Caco-2 (cell line): ENCODE results near the gene KLHL17. TPM values are rescaled to one million over a fixed set of nuclear protein-coding genes. Genes with fewer than 3 reads are reported as not detected.

Source experiments
- BruUV-seq: library from RNA; stranded (reverse); fragments of 400-500 nt; replicated peaks from 2 replicates; lab custom pipeline; 2021; lab: Mats Ljungman, UMichigan
- CTCF ChIA-PET: fragments of 300-600 bp; sonication (Branson Sonifier 250); formaldehyde crosslinking; loops from one replicate; lab custom pipeline; 2022; ENCODE audit warnings: antibody characterized with exemption; lab: Charles Lee
- POLR2A ChIA-PET: fragments of 300-600 bp; sonication (Branson Sonifier 250); formaldehyde crosslinking; loops from one replicate; lab custom pipeline; 2022; ENCODE audit warnings: antibody characterized with exemption; lab: Charles Lee
- DNase-seq, 2 experiments: peaks; one replicate each; pipeline versions ENCODE4 v3.0.0 to v3.0.0-alpha.2; 2020 to 2022
- H3K27me3 ChIP-seq: replicated peaks from 2 replicates; pipeline ENCODE4 v1.6.0; 2011; ENCODE audit warnings: low read length; ENCODE audit not compliant: control insufficient read depth, insufficient read depth
- H3K36me3 ChIP-seq: 2 replicates; pipeline ENCODE4 v1.5.1; 2011; ENCODE audit warnings: low read length; ENCODE audit not compliant: control insufficient read depth, insufficient read depth
- H3K4me1 ChIP-seq: fragments of 250-450 bp; sonication (Bioruptor Pico); 2 replicates; pipeline ENCODE4 v1.5.1; 2020; ENCODE audit warnings: mild to moderate bottlenecking
- H3K4me3 ChIP-seq: 2 replicates; pipeline ENCODE4 v1.5.1; 2011; ENCODE audit warnings: low read depth, mild to moderate bottlenecking, control low read depth, low read length
- H3K9me3 ChIP-seq: fragments of 250-450 bp; sonication (Bioruptor Pico); 2 replicates; pipeline ENCODE4 v1.5.1; 2020; ENCODE audit warnings: mild to moderate bottlenecking, moderate library complexity
- H3K27ac Mint-ChIP-seq: one replicate; pipeline ENCODE4 v1.8.0; 2022; ENCODE audit warnings: mixed read lengths; ENCODE audit not compliant: unreplicated experiment
- H3K27me3 Mint-ChIP-seq: one replicate; pipeline ENCODE4 v1.8.0; 2022; ENCODE audit warnings: mixed read lengths; ENCODE audit not compliant: insufficient read depth, unreplicated experiment
- H3K36me3 Mint-ChIP-seq: one replicate; pipeline ENCODE4 v1.8.0; 2022; ENCODE audit warnings: mild to moderate bottlenecking, mixed read lengths; ENCODE audit not compliant: insufficient read depth, unreplicated experiment
- H3K4me1 Mint-ChIP-seq: one replicate; pipeline ENCODE4 v1.8.0; 2022; ENCODE audit warnings: low read depth, mixed read lengths; ENCODE audit not compliant: unreplicated experiment
- H3K4me3 Mint-ChIP-seq: one replicate; pipeline ENCODE4 v1.8.0; 2022; ENCODE audit warnings: mild to moderate bottlenecking, moderate library complexity, mixed read lengths; ENCODE audit not compliant: unreplicated experiment
- H3K9me3 Mint-ChIP-seq: one replicate; pipeline ENCODE4 v1.8.0; 2022; ENCODE audit warnings: mixed read lengths; ENCODE audit not compliant: unreplicated experiment
- CTCF ChIP-seq, 2 experiments: fragments of 200-600 bp in 1 of 2; IDR thresholded peaks; 1 replicate in 1 of 2; 2 replicates in 1 of 2; pipeline versions ENCODE4 v1.5.1 to v1.8.0; 2011 to 2022; ENCODE audit warnings: antibody characterized with exemption in 1 of 2, control low read depth in 1 of 2, inconsistent platforms in 1 of 2, low read depth in 1 of 2, low read length in 1 of 2, mild to moderate bottlenecking in 1 of 2, moderate library complexity in 1 of 2; ENCODE audit not compliant: insufficient read depth in 1 of 2, severe bottlenecking in 1 of 2, unreplicated experiment in 1 of 2
- intact Hi-C: fragments of 100-400 bp; cut with micrococcal nuclease; formaldehyde crosslinking; loops from one replicate; pipeline ENCODE4 v1.10.0; 2022; ENCODE audit not compliant: unreplicated experiment
- total RNA-seq: library from RNA; stranded (reverse); gene quantifications from 2 replicates; pipeline ENCODE4 v1.2.3, GENCODE V29; 2022

Gene KLHL17
- total RNA-seq, 1 experiment from 2014 or later, result 33.1 TPM

- no peaks in the 10 kb centered on the region for H3K9me3 ChIP-seq
- Mint-ChIP-seq H3K4me1 (no peaks in the 10 kb centered on the region), H3K27me3 (no peaks in the 10 kb centered on the region), H3K4me3 (no peak overlapping the region), H3K27ac (no peak overlapping the region), H3K9me3 (no peaks in the 10 kb centered on the region), H3K36me3 (peaks cover 40% of the 10 kb centered on the region)
- no peak overlapping the region for H3K4me3 ChIP-seq
- peak in 1 of 2 experiments; percentile 3 for TF ChIP-seq CTCF (IDR thresholded peaks at IDR 0.05; ENCODE audit: insufficient read depth in 1 of 2, low read depth in 1 of 2, low read length in 1 of 2, severe bottlenecking in 1 of 2, unreplicated experiment in 1 of 2)
- no TSS peak for BruUV-seq
- ChIA-PET POLR2A (no interaction called here), CTCF (interaction anchor here (0.7 kb wide), 1 partner anchor 9 kb away, joined by 3 read pairs; no protein-coding TSS in a partner anchor)
- no peak for DNase-seq
- intact Hi-C loops, result no loop called here
- no peaks in the 10 kb centered on the region for H3K27me3 ChIP-seq
- no peaks in the 10 kb centered on the region; the same call in none of the 2 replicates for H3K36me3 ChIP-seq
- no peaks in the 10 kb centered on the region for H3K4me1 ChIP-seq
Measured at GRCh38 chr1:951364-951763, 9.0 kb upstream of the KLHL17 start.

DNA sequence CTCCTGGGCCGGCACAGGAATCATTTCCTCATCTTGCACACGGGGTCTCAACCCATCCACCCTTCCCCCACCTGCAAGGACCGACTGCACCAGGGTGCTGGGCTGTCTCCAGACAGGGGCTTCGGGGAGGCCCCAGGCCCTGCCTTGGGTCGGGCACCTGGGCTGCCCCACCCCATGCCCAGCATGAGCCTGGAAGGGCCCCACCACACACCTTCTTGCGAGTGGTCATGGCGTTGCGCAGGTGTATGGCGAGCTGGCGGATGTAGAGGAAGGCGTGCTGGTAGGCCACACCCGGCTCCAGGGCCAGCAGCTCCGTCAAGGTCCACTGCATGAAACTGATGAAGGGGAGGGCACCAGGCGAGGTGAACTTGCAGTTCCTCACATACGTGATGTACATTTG is 8.2 kb upstream of the KLHL17 start:
- Mint-ChIP-seq H3K27me3 (no peaks in the 10 kb centered on the region), H3K9me3 (no peaks in the 10 kb centered on the region), H3K4me3 (no peak overlapping the region), H3K27ac (no peak overlapping the region), H3K36me3 (peaks cover 47% of the 10 kb centered on the region), H3K4me1 (no peaks in the 10 kb centered on the region)
- BruUV-seq, result no TSS peak
- no peak for DNase-seq
- Histone ChIP-seq H3K9me3 (no peaks in the 10 kb centered on the region), H3K27me3 (no peaks in the 10 kb centered on the region), H3K4me1 (no peaks in the 10 kb centered on the region), H3K36me3 (no peaks in the 10 kb centered on the region; the same call in none of the 2 replicates), H3K4me3 (no peak overlapping the region)
- intact Hi-C loops, result no loop called here
- POLR2A ChIA-PET, result no interaction called here
- CTCF ChIA-PET, result no interaction called here
- no peak for TF ChIP-seq CTCF (IDR thresholded peaks at IDR 0.05; ENCODE audit: insufficient read depth in 1 of 2, low read depth in 1 of 2, low read length in 1 of 2, severe bottlenecking in 1 of 2, unreplicated experiment in 1 of 2)

DNA sequence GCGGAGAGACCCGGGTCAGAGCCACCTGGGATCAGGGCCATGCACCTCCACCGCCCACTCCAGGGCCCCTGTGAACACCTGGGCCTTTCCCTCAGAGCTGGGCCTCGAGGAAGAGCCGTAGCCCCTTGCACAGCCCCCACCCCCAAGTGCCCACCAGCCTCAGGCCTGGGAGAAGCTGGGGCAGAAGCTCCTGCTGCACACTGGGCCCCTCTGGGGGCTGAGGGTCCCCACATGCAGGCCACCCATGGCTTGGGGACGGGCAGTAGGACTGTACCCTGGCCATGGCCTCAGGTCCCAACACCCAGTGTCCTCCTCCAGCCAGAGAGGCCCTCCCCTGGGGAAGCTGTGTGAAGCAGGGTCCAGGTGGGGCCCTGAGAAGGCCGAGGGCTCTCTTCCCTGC is 7.8 kb upstream of the KLHL17 start:
- Mint-ChIP-seq H3K4me1 (peaks cover 4% of the 10 kb centered on the region), H3K27ac (no peak overlapping the region), H3K36me3 (peaks cover 51% of the 10 kb centered on the region), H3K9me3 (no peaks in the 10 kb centered on the region), H3K4me3 (no peak overlapping the region), H3K27me3 (no peaks in the 10 kb centered on the region)
- DNase-seq, result no peak
- no peak for TF ChIP-seq CTCF (IDR thresholded peaks at IDR 0.05; ENCODE audit: insufficient read depth in 1 of 2, low read depth in 1 of 2, low read length in 1 of 2, severe bottlenecking in 1 of 2, unreplicated experiment in 1 of 2)
- no peaks in the 10 kb centered on the region for H3K9me3 ChIP-seq
- CTCF ChIA-PET, result no interaction called here
- no peaks in the 10 kb centered on the region for H3K4me1 ChIP-seq
- BruUV-seq, result no TSS peak
- intact Hi-C loops, result no loop called here
- H3K36me3 ChIP-seq, result no peaks in the 10 kb centered on the region; the same call in 1 of the 2 replicates
- H3K27me3 ChIP-seq, result no peaks in the 10 kb centered on the region
- POLR2A ChIA-PET, result no interaction called here
- H3K4me3 ChIP-seq, result no peak overlapping the region
